ENCODE data around the gene CHADL. TPM values are rescaled to one million over a fixed set of nuclear protein-coding genes. Genes with fewer than 3 reads are reported as not detected.

The CHADL gene, protein sequence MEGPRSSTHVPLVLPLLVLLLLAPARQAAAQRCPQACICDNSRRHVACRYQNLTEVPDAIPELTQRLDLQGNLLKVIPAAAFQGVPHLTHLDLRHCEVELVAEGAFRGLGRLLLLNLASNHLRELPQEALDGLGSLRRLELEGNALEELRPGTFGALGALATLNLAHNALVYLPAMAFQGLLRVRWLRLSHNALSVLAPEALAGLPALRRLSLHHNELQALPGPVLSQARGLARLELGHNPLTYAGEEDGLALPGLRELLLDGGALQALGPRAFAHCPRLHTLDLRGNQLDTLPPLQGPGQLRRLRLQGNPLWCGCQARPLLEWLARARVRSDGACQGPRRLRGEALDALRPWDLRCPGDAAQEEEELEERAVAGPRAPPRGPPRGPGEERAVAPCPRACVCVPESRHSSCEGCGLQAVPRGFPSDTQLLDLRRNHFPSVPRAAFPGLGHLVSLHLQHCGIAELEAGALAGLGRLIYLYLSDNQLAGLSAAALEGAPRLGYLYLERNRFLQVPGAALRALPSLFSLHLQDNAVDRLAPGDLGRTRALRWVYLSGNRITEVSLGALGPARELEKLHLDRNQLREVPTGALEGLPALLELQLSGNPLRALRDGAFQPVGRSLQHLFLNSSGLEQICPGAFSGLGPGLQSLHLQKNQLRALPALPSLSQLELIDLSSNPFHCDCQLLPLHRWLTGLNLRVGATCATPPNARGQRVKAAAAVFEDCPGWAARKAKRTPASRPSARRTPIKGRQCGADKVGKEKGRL
- total RNA-seq: 0.43 TPM in 1 of 2 replicates, not detected in the other
- long read RNA-seq: 0 reads

DNA sequence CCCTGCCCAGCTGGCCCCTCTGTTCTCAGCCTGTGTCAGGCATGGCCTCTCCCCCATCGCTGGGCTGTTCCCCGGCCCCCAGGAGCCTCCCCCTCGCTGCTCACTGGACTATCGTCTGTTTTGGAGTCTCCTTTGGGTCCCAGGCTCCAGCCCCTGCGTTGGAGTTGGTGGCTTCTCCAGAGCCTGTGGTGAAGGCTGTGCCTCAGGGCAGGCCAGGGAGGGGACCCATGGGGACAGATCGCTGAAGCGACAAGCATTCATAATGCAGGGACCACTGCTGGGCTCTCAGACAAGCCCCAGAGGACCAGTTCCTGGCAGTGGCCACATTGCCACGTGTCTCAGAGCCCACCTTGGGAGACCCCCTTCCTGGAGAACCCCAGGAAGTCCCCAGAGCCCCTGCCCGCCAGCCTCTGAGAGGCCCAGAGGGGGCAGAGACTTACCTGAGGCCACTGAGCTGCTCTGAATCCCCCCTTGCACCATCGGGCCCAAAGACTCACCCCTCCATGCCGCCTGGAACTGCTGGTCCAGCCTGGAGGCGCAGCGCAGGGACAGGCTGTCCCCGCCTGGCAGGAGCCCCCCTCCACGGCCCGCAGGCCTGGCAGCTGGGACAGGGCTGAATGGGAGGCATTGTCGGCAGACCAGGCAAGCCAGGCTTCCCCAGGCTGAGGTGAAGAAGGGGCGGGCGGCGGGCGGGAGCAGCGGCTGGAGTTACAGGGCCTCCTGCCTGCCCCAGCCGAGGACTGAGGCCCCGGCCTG lies at the start of gene CHADL:
Gene CHADL, minus strand, starts transcription at position 555 of the 756 bp plus-strand sequence. Its CDS starts 50 bp downstream, at position 505.
- H3K27ac Mint-ChIP-seq (ENCODE audit: unreplicated experiment): peak within 1 kb of the TSS; percentile 34
- H3K36me3 Mint-ChIP-seq (ENCODE audit: unreplicated experiment): no peaks in the 10 kb centered on the region
- H3K4me1 Mint-ChIP-seq (ENCODE audit: unreplicated experiment): peaks cover 4% of the 10 kb centered on the region
- TF ChIP-seq, protein P1, sequence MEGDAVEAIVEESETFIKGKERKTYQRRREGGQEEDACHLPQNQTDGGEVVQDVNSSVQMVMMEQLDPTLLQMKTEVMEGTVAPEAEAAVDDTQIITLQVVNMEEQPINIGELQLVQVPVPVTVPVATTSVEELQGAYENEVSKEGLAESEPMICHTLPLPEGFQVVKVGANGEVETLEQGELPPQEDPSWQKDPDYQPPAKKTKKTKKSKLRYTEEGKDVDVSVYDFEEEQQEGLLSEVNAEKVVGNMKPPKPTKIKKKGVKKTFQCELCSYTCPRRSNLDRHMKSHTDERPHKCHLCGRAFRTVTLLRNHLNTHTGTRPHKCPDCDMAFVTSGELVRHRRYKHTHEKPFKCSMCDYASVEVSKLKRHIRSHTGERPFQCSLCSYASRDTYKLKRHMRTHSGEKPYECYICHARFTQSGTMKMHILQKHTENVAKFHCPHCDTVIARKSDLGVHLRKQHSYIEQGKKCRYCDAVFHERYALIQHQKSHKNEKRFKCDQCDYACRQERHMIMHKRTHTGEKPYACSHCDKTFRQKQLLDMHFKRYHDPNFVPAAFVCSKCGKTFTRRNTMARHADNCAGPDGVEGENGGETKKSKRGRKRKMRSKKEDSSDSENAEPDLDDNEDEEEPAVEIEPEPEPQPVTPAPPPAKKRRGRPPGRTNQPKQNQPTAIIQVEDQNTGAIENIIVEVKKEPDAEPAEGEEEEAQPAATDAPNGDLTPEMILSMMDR (IDR thresholded peaks at IDR 0.05): no peak
- DNase-seq (ENCODE audit: extremely low spot score, unreplicated experiment): no peak
- no peaks in the 10 kb centered on the region for H3K27me3 Mint-ChIP-seq (ENCODE audit: unreplicated experiment)
- H3K4me3 Mint-ChIP-seq (ENCODE audit: unreplicated experiment): no peak within 1 kb of the TSS
- no peaks in the 10 kb centered on the region for H3K9me3 Mint-ChIP-seq (ENCODE audit: unreplicated experiment)

DNA sequence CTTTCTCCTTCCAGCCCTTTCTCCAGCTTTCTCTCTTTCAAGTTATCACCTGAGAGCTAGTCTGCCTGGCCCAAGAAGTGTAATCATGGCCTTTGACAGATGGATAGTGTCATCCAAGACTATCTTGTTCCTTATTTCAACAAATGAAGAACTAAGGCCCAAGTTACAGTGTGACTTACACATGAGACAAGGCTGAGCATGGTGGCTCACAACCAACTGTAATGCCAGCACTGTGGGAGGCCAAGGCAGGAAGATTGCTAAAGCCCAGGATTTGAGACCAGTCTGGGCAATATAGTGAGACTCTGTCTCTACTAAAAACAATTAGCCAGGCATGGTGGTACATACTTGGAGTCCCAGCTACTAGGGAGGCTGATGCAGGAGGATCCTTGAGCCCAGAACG lies 48.9 kb upstream of the CHADL start:
- Mint-ChIP-seq H3K27me3 (ENCODE audit: unreplicated experiment) (no peaks in the 10 kb centered on the region), H3K9me3 (ENCODE audit: unreplicated experiment) (no peaks in the 10 kb centered on the region), H3K36me3 (ENCODE audit: unreplicated experiment) (no peaks in the 10 kb centered on the region), H3K4me3 (ENCODE audit: unreplicated experiment) (no peak overlapping the region), H3K27ac (ENCODE audit: unreplicated experiment) (peak overlapping the region; percentile 79), H3K4me1 (ENCODE audit: unreplicated experiment) (peaks cover 50% of the 10 kb centered on the region)
- DNase-seq (ENCODE audit: extremely low spot score, unreplicated experiment): no peak
- TF ChIP-seq, protein P1 (IDR thresholded peaks at IDR 0.05): no peak

DNA sequence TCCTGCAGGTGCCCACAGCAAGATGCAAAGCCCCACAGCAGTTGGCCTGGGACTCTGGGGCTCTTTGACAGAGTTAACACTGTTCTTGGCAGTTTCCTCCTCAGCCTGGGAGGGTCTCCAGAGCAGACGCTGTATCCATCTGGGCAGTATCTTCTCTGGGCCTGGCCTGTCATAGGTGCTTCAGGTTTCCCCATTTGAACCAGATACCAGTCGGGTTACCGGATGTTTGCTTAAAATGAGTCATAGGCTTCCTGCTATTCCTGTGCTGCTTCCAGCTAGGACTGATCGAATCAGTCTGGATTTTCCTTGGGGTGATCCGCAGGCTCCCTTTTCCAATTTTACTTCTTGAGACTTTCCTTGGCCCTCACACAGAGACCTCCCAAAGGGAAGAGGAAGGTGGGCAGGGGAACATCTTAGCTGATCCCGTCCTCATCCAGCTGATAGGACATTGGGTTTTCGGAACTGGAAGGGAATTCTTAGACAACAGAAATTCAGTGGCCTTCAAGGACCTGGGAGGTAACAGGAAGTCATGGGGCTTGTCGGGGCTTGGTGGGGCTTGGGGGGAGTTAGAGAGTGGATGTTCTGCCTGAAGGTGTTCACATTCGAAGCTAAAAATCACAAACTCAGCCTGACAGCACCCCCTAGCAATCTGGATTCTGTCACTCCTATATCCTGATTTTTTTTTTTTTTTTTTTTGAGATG lies 47.7 kb upstream of the CHADL start:
- no peaks in the 10 kb centered on the region for H3K27me3 Mint-ChIP-seq (ENCODE audit: unreplicated experiment)
- H3K9me3 Mint-ChIP-seq (ENCODE audit: unreplicated experiment): no peaks in the 10 kb centered on the region
- peaks cover 51% of the 10 kb centered on the region for H3K4me1 Mint-ChIP-seq (ENCODE audit: unreplicated experiment)
- peak overlapping the region; percentile 55 for H3K4me3 Mint-ChIP-seq (ENCODE audit: unreplicated experiment)
- DNase-seq (ENCODE audit: extremely low spot score, unreplicated experiment): no peak
- H3K27ac Mint-ChIP-seq (ENCODE audit: unreplicated experiment): peak overlapping the region; percentile 95
- TF ChIP-seq, protein P1 (IDR thresholded peaks at IDR 0.05): no peak
- no peaks in the 10 kb centered on the region for H3K36me3 Mint-ChIP-seq (ENCODE audit: unreplicated experiment)

DNA sequence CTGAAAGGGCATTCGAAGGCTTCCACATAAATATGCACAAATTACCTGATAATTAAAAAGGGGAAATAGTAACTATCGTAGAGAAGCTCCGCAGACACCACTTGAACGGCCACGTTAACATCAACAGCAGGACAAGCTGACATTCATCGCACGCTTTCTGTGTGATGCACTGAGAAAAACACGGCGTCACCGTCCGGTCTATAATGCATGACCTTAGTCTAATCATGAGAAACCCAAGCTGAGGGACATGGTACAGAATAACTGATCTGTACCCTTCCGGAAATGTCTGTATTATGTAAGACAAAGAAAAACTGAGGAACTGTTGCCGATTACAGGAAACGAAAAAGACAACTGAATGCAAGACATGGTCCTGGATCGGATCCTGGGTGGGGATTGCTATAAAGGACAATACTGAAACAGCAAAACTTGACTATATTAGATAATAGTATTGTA lies 45.9 kb upstream of the CHADL start:
- peak overlapping the region; percentile 88 for H3K27ac Mint-ChIP-seq (ENCODE audit: unreplicated experiment)
- no peak for DNase-seq (ENCODE audit: extremely low spot score, unreplicated experiment)
- TF ChIP-seq, protein P1 (IDR thresholded peaks at IDR 0.05): no peak
- H3K9me3 Mint-ChIP-seq (ENCODE audit: unreplicated experiment): no peaks in the 10 kb centered on the region
- peaks cover 3% of the 10 kb centered on the region for H3K36me3 Mint-ChIP-seq (ENCODE audit: unreplicated experiment)
- H3K27me3 Mint-ChIP-seq (ENCODE audit: unreplicated experiment): no peaks in the 10 kb centered on the region
- peak overlapping the region; percentile 81 for H3K4me3 Mint-ChIP-seq (ENCODE audit: unreplicated experiment)
- peaks cover 51% of the 10 kb centered on the region for H3K4me1 Mint-ChIP-seq (ENCODE audit: unreplicated experiment)
